Measurements from ENCODE around the gene RAPGEF3.

The RAPGEF3 gene

GRCh38 chr12:47741340-47741703, 17.4 kb downstream of the RAPGEF3 start:
- DNase-seq, result no peak

DNA sequence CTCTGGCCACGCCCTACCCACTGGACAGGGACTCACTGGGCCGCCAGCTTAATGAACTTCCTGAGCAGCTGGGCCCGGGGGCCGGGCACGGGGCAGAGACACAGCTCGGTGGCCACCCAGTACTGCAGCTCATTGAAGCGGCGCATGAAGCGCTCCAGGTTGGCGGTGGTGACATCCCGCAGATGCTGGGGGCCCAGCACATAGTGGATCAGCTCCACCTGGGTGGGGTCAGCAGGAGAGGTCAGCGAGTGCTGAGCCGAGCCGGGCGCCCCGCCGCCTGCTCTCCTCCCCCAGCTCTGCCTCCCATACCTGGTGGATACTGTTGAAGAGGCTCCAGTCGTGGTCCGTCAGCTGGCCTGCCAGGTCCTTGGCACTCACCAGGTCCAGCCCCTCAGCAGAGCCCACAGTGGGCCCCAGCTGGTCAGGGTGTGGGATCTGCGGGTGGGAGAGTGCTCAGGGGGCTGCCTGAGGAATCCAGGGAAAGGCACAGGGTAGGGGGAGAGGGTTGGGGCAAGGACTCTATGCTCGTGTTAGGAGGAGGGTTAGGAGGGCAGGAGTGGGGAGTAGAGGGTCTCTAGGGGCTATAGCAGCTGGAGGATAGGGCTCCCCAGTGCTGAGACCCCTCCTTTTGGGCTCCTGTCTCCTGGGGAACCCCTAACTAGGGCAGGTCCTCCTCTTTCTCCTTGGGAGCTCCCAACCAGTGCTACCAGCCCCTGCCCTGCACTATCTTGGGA, 17.9 kb downstream of the RAPGEF3 start:
- no peak for DNase-seq

DNA sequence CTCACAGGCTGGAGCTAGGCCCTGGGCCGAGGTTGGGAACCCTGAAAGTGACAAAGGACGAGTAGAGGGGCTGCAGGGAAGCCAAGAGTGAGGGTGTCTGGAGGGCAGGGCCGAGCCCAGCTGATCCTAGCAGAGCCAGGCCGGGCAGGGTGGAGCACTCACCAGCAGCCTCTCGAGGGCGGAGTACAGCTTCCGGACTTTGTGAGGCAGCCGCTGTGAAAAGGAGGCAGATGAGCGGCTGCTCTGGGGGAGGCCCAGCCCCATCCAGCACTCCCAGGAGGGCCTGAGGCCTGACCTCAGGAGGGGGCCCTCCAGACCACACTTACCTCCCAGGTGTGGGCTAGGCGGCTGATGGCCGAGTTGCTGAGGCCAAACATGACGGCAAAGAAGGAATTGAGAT, 18.7 kb downstream of the RAPGEF3 start:
- DNase-seq, result no peak

DNA sequence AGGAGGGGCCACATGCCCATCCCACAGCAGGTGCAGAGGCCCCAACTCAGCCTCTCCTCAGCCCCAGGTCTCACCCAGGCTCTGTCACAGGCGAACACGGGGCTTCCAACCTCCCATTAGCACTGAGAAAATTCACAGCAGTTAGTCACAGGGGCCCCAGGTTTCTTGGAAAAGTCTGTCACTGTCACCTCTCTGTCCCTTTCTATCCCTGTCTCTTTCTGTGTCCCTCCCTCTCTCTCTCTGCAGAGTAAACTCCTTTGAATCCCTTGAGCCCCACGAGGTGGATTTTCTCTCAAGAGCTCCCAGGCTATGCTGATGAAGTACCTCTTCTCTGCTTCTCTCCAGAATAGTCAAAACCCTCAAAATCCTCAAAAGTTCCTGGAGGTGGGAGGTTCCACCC, 19.4 kb downstream of the RAPGEF3 start:
- no peak for DNase-seq

GRCh38 chr12:47737936-47738594, 20.6 kb downstream of the RAPGEF3 start:
- DNase-seq, result no peak

GRCh38 chr12:47736877-47737676, 21.6 kb downstream of the RAPGEF3 start:
- no peak for DNase-seq

DNA sequence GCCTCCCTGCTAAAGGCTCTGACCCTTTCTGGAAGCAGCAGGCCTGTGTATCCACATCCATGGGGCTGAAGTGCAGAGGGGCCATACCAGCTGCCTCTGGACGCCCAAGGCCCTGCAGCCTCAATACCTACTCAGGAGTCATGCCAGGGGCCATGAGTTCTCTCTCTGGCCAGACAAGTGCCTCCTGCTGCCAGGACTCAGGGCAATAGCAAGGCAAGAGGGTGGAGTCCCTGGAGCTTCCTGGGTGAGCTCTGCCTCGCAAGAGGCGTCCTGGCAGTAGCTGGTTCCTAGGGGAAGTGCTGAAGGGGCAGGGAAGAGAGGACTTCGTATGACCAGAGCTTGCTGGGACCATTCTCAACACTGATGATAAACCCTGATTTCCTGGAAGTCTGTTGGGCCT, 22.5 kb downstream of the RAPGEF3 start:
- DNase-seq, result no peak

- no peak for DNase-seq
These were observed 23.0 kb downstream of the RAPGEF3 start for GRCh38 chr12:47735649-47736048.

GRCh38 chr12:47734725-47735480, 23.8 kb downstream of the RAPGEF3 start:
- no peak for DNase-seq

DNA sequence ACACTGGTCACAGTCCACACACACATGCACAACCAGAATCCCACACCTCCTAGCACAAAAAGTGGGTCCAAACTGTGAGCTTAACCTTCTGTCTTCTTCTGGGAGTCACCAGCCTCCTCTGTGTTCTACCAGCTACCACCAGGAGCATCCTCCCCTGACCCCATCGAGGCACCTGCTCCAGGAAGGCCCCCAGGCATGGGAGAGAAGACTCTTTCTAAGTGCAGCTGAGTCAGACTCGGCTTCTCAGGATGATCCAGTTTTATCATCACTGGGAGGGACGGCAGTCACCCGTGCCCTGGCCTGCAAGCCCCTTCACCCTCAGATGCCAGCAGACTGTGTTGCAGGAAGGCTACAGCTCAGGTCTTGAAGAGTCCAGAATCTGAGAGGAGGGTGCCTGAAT, 25.5 kb downstream of the RAPGEF3 start:
- DNase-seq, result no peak

GRCh38 chr12:47732504-47732903, 26.2 kb downstream of the RAPGEF3 start:
- DNase-seq, result no peak

DNA sequence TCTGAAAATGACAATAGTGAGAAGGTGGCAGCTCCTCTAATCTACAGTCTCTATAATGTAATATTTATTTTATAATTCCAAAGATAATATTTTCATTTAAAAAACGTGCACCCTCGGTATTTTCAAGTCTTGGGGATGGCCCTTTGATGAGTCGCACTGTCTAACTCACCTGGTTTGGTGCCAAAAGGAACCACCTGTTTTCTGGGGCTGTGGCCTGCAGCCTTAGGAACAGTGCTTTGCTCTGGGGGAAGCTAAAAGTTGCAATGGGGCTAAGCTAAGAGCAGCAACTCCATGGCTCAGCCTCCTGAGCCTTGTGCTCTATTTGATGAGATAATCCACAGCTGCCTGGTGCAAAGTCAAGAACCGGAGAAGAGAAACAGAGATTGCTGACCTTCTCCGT, 27.0 kb downstream of the RAPGEF3 start:
- no peak for DNase-seq

GRCh38 chr12:47730341-47730744, 28.3 kb downstream of the RAPGEF3 start:
- DNase-seq, result no peak

DNA sequence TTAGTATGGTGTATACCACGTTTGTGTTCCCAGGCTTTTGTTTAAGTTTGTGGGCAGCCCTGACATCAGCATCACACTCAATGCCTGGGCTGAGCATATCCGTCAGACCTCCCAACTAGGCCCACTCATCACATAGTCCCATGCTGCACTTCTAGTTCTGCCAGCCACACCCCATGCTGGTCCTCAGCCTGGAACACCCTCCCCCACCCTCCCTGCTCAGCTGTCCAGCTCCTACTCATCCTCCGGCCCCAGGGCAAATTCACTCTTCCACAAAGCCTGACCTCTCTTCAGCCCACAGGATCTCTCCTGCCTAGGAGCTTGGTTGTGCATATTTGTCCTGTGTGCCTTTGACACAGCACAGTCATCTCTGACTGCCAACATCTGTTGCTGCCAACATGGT, 29.4 kb downstream of the RAPGEF3 start:
- no peak for DNase-seq

GRCh38 chr12:47725893-47726292, 32.8 kb downstream of the RAPGEF3 start:
- no peak for DNase-seq

GRCh38 chr12:47725091-47725772, 33.4 kb downstream of the RAPGEF3 start, which contains the start of gene ENDOU:
TSS of gene ENDOU (minus strand) at chr12:47725490. CDS start at chr12:47725413, 77 bp downstream.
- no peak for DNase-seq

DNA sequence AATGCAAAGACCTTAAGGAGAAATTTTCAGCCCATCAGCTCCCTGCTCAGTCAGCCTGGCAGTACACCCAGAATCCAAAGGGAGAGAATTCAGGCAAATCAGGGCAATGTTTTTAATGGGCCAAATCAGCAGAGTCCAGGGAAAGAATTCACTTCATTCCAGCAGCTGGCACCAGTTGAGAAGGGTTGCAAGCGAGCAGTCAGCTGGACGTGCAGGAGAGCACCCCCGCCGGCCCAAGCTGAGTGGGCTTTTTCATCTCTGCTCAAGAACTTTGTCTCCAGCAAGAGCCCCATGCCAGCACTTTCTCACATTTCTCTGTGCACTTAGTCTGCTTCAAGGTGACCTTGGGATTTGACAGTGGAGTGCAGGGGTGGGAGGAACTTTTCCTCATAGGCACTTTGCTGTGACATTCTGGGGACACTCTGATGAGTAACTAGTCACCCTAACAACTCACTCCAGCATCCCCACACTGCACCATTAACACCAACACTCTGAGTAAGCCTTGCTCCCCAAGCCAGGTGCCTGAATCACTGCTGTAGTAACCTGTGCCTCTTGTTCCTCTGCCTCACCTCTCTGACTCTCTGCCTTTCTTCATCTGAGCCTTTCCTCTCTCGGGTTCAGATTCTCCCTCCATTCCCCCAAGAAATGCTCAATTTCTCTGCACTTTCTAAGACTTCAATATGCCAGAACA, 35.6 kb downstream of the RAPGEF3 start:
- no peak for DNase-seq

GRCh38 chr12:47722136-47722834, 36.4 kb downstream of the RAPGEF3 start:
- no peak for DNase-seq

GRCh38 chr12:47721431-47721973, 37.2 kb downstream of the RAPGEF3 start:
- DNase-seq, result no peak

GRCh38 chr12:47718531-47718930, 40.1 kb downstream of the RAPGEF3 start:
- DNase-seq, result no peak
